ENCODE data around the gene NDUFV2.

NDUFV2 gene

GRCh38 chr18:9117980-9118841, 15.7 kb downstream of the NDUFV2 start:
- no peak for DNase-seq (ENCODE audit: low read depth in 2 of 2)

GRCh38 chr18:9120796-9121195, 18.3 kb downstream of the NDUFV2 start:
- no peak for DNase-seq (ENCODE audit: low read depth in 2 of 2)

GRCh38 chr18:9123520-9123919, 21.0 kb downstream of the NDUFV2 start:
- DNase-seq (ENCODE audit: low read depth in 2 of 2) = no peak

- no peak for DNase-seq (ENCODE audit: low read depth in 2 of 2)
These were observed 22.3 kb downstream of the NDUFV2 start for GRCh38 chr18:9124824-9125223.

GRCh38 chr18:9126337-9126736, 23.8 kb downstream of the NDUFV2 start:
- DNase-seq (ENCODE audit: low read depth in 2 of 2) = no peak

GRCh38 chr18:9130195-9130594, 27.7 kb downstream of the NDUFV2 start:
- no peak for DNase-seq (ENCODE audit: low read depth in 2 of 2)

GRCh38 chr18:9130806-9131205, 28.3 kb downstream of the NDUFV2 start:
- DNase-seq (ENCODE audit: low read depth in 2 of 2) = no peak

- DNase-seq (ENCODE audit: low read depth in 2 of 2) = no peak
These were observed 30.1 kb downstream of the NDUFV2 start for GRCh38 chr18:9132628-9133027.

GRCh38 chr18:9133225-9133624, 30.7 kb downstream of the NDUFV2 start:
- DNase-seq (ENCODE audit: low read depth in 2 of 2) = no peak

- DNase-seq (ENCODE audit: low read depth in 2 of 2) = no peak
These were observed 32.8 kb downstream of the NDUFV2 start for GRCh38 chr18:9135081-9135911.

- DNase-seq (ENCODE audit: low read depth in 2 of 2) = no peak
These were observed 33.4 kb downstream of the NDUFV2 start for GRCh38 chr18:9135912-9136314.

- peak; percentile 91 to 96 for DNase-seq (ENCODE audit: low read depth in 2 of 2)
These were observed 34.0 kb downstream of the NDUFV2 start, which contains the start of gene ANKRD12 for GRCh38 chr18:9136315-9137155. Gene ANKRD12, plus strand, starts transcription at chr18:9136781. Its CDS starts 45,652 bp downstream, at chr18:9182433.

- peak; percentile 34 to 65 for DNase-seq (ENCODE audit: low read depth in 2 of 2)
These were observed 34.9 kb downstream of the NDUFV2 start for GRCh38 chr18:9137168-9138066.

- no peak for DNase-seq (ENCODE audit: low read depth in 2 of 2)
These were observed 37.0 kb downstream of the NDUFV2 start for GRCh38 chr18:9139400-9140039.

- no peak for DNase-seq (ENCODE audit: low read depth in 2 of 2)
These were observed 37.9 kb downstream of the NDUFV2 start for GRCh38 chr18:9140381-9140780.

GRCh38 chr18:9140984-9141383, 38.5 kb downstream of the NDUFV2 start:
- no peak for DNase-seq (ENCODE audit: low read depth in 2 of 2)

- no peak for DNase-seq (ENCODE audit: low read depth in 2 of 2)
These were observed 43.7 kb downstream of the NDUFV2 start for GRCh38 chr18:9146224-9146623.

GRCh38 chr18:9147440-9148202, 45.1 kb downstream of the NDUFV2 start:
- DNase-seq (ENCODE audit: low read depth in 2 of 2) = no peak

GRCh38 chr18:9148203-9148552, 45.7 kb downstream of the NDUFV2 start:
- DNase-seq (ENCODE audit: low read depth in 2 of 2) = no peak

GRCh38 chr18:9150121-9150520, 47.6 kb downstream of the NDUFV2 start:
- no peak for DNase-seq (ENCODE audit: low read depth in 2 of 2)

Measured in stimulated activated CD4-positive, alpha-beta T cell treated with anti-CD3 and anti-CD28 coated beads, Interleukin-1b, Interleukin-23, amount 100 ng/mL, for 4 hours (primary cell).